OCI-LY7 (cell line): Measurements from ENCODE around the gene PDCD11. TPM values are rescaled to one million over a fixed set of nuclear protein-coding genes. Genes with fewer than 3 reads are reported as not detected.

Experiments
- BruUV-seq: library from RNA; stranded (reverse); fragments of 400-500 nt; replicated peaks from 2 replicates; lab custom pipeline; 2021; lab: Mats Ljungman, UMichigan
- CTCF ChIA-PET: fragments of 300-600 bp; sonication (Branson Sonifier 250); formaldehyde crosslinking; loops from one replicate; lab custom pipeline; 2022; ENCODE audit warnings: antibody characterized with exemption; ENCODE audit not compliant: unreplicated experiment; lab: Charles Lee
- POLR2A ChIA-PET: fragments of 300-600 bp; sonication (Branson Sonifier 250); formaldehyde crosslinking; loops from one replicate; lab custom pipeline; 2022; ENCODE audit warnings: antibody characterized with exemption; lab: Charles Lee
- DNase-seq: peaks from one replicate; pipeline ENCODE4 v3.0.0-alpha.2; 2015; ENCODE audit warnings: low spot score
- H2AFZ ChIP-seq: fragments of 200-600 bp; sonication (generic), shearing (Covaris generic); 2 replicates; pipeline ENCODE4 v1.6.1; 2014; ENCODE audit warnings: mild to moderate bottlenecking, antibody characterized with exemption, low read length, moderate library complexity
- H3K27ac ChIP-seq: fragments of 200-600 bp; sonication (generic); 2 replicates; pipeline ENCODE4 v1.5.1; 2014; ENCODE audit warnings: mixed run types, low read depth, mild to moderate bottlenecking, moderate library complexity, low read length, inconsistent platforms; ENCODE audit not compliant: poor library complexity, severe bottlenecking
- H3K36me3 ChIP-seq: fragments of 200-600 bp; sonication (generic); 2 replicates; pipeline ENCODE4 v1.6.1; 2014; ENCODE audit warnings: mild to moderate bottlenecking, antibody characterized with exemption, low read length, moderate library complexity, mixed read lengths; ENCODE audit not compliant: insufficient read depth
- H3K4me1 ChIP-seq: fragments of 200-600 bp; sonication (generic); 2 replicates; pipeline ENCODE4 v1.5.1; 2014; ENCODE audit warnings: mild to moderate bottlenecking, low read length; ENCODE audit not compliant: insufficient read depth, poor library complexity, severe bottlenecking
- H3K4me2 ChIP-seq: fragments of 200-600 bp; sonication (generic); 2 replicates; pipeline ENCODE4 v1.6.1; 2014; ENCODE audit warnings: mild to moderate bottlenecking, low read length
- H3K4me3 ChIP-seq: fragments of 200-600 bp; sonication (generic); 2 replicates; pipeline ENCODE4 v1.5.1; 2014; ENCODE audit warnings: mild to moderate bottlenecking, low read depth, low read length; ENCODE audit not compliant: poor library complexity, severe bottlenecking
- H3K79me2 ChIP-seq: fragments of 200-600 bp; sonication (generic); 2 replicates; pipeline ENCODE4 v1.6.1; 2016; ENCODE audit warnings: low read depth, mild to moderate bottlenecking, low read length, moderate library complexity, mixed read lengths; ENCODE audit not compliant: insufficient read depth
- H3K9me2 ChIP-seq: fragments of 200-600 bp; sonication (generic); 2 replicates; pipeline ENCODE4 v1.6.1; 2016; ENCODE audit warnings: mild to moderate bottlenecking, low read length, mixed read lengths; ENCODE audit not compliant: insufficient read depth
- H3K9me3 ChIP-seq: fragments of 200-600 bp; sonication (generic); 2 replicates; pipeline ENCODE4 v1.6.1; 2014; ENCODE audit warnings: mild to moderate bottlenecking, mixed run types, low read length, mixed read lengths
- H4K20me1 ChIP-seq: fragments of 200-600 bp; sonication (generic); 2 replicates; pipeline ENCODE4 v1.6.1; 2014; ENCODE audit warnings: mild to moderate bottlenecking, antibody characterized with exemption, low read length, moderate library complexity, mixed read lengths; ENCODE audit not compliant: insufficient read depth
- EZH2phosphoT487 ChIP-seq: fragments of 200-600 bp; sonication (generic); IDR thresholded peaks from 2 replicates; pipeline ENCODE4 v1.6.1; 2018; ENCODE audit warnings: low read depth, borderline replicate concordance, mild to moderate bottlenecking, mixed run types, antibody characterized with exemption, low read length, moderate library complexity, mixed read lengths
- intact Hi-C: fragments of 100-400 bp; cut with micrococcal nuclease; formaldehyde crosslinking; loops from one replicate; pipeline ENCODE4 v1.10.0; 2022; ENCODE audit not compliant: unreplicated experiment
- total RNA-seq, 2 experiments: library from RNA; depleted of rRNA in 1 of 2; stranded (reverse); fragments of >200 nt in 1 of 2; shearing (Covaris generic) in 1 of 2; gene quantifications; 2 replicates each; pipeline ENCODE4 v1.2.3, GENCODE V29; 2014 to 2022
- TF ChIP-seq, protein P1 (sequence below): fragments of 200-600 bp; sonication (generic); conservative IDR thresholded peaks from 2 replicates; pipeline ENCODE4 v1.5.1; 2014; ENCODE audit warnings: mild to moderate bottlenecking, antibody characterized with exemption, low read length, moderate library complexity, mixed read lengths

The PDCD11 gene
- total RNA-seq, 2 experiments from 2014 or later = 54.5 to 68.4 TPM

DNA sequence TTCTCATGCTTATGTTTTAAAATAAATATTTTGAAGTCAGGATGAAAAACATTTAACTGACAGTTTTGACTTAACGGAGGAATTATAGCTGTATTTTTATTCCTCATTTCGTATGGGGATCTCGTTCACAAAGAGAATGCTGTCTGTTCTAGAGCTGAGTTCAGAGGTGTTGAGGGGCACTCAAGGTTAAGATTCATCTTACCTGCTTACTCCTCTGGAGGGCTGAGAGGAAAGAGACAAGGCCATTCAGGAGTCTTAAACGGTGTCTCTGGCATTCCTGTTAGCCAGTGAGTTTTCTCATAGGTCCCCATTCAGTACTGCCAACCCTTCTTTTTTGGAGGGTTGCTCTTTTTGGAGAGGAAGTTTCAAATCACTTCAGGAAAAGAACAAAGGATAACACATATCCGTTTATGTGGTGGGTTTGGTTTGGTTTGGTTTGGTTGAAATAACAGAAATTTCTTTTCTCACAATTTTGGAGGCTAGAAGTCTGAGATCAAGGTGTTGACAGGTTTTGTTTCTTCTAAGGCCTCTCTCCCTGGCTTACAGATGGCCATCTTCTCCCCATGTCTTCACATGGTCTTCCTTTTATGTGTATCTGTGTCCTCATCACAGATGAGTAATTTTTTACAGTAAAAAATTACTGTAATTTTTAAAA, 32.7 kb downstream of the PDCD11 start:
- no peaks in the 10 kb centered on the region for H3K79me2 ChIP-seq
- ChIA-PET CTCF (no interaction called here), POLR2A (interaction anchor here (0.6 to 1.1 kb wide), 2 partner anchors 56 to 77 kb away, joined by 3 read pairs; no protein-coding TSS in a partner anchor)
- H2AFZ ChIP-seq = no peak overlapping the region
- no peaks in the 10 kb centered on the region for H3K4me1 ChIP-seq
- intact Hi-C loops = no loop called here
- H3K27ac ChIP-seq = no peak overlapping the region
- no peak overlapping the region for H3K4me3 ChIP-seq
- DNase-seq = no peak
- H4K20me1 ChIP-seq = no peaks in the 10 kb centered on the region
- TF ChIP-seq, protein P1, sequence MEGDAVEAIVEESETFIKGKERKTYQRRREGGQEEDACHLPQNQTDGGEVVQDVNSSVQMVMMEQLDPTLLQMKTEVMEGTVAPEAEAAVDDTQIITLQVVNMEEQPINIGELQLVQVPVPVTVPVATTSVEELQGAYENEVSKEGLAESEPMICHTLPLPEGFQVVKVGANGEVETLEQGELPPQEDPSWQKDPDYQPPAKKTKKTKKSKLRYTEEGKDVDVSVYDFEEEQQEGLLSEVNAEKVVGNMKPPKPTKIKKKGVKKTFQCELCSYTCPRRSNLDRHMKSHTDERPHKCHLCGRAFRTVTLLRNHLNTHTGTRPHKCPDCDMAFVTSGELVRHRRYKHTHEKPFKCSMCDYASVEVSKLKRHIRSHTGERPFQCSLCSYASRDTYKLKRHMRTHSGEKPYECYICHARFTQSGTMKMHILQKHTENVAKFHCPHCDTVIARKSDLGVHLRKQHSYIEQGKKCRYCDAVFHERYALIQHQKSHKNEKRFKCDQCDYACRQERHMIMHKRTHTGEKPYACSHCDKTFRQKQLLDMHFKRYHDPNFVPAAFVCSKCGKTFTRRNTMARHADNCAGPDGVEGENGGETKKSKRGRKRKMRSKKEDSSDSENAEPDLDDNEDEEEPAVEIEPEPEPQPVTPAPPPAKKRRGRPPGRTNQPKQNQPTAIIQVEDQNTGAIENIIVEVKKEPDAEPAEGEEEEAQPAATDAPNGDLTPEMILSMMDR = no peak
- TF ChIP-seq EZH2phosphoT487 = no peak
- H3K4me2 ChIP-seq = no peak overlapping the region
- no peaks in the 10 kb centered on the region for H3K9me2 ChIP-seq
- peaks cover 98% of the 10 kb centered on the region for H3K36me3 ChIP-seq
- H3K9me3 ChIP-seq = no peaks in the 10 kb centered on the region
- BruUV-seq = no TSS peak

GRCh38 chr10:103429647-103430046, 33.2 kb downstream of the PDCD11 start:
- H3K36me3 ChIP-seq = peaks cover 98% of the 10 kb centered on the region
- TF ChIP-seq, protein P1 = no peak
- no peak for TF ChIP-seq EZH2phosphoT487
- intact Hi-C loops = no loop called here
- H3K79me2 ChIP-seq = no peaks in the 10 kb centered on the region
- no peak overlapping the region for H3K4me2 ChIP-seq
- no peak for DNase-seq
- no peak overlapping the region for H3K27ac ChIP-seq
- peaks cover 2% of the 10 kb centered on the region for H3K4me1 ChIP-seq
- H2AFZ ChIP-seq = no peak overlapping the region
- ChIA-PET CTCF (no interaction called here), POLR2A (no interaction called here)
- H3K9me2 ChIP-seq = no peaks in the 10 kb centered on the region
- no peaks in the 10 kb centered on the region for H3K9me3 ChIP-seq
- no peaks in the 10 kb centered on the region for H4K20me1 ChIP-seq
- no peak overlapping the region for H3K4me3 ChIP-seq
- BruUV-seq = no TSS peak

DNA sequence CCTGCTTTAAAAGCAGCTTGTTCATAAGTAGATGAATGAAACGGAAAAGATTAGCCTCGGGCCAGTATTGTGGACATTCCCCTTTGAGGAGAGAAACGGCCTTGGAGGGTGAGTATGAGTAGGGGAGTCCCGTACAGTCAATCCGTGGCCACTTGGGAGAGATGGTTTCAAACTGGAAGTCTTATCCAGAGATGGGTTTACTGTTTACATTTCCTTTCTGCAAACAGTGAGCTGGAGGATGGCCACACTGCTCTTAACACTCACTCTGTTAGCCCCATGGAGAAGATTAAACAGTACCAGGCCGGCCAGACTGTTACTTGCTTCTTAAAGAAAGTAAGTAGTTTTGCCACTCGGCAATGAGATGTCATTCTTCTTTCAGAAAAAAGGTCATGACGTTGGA, 35.5 kb downstream of the PDCD11 start:
- Histone ChIP-seq H3K4me3 (no peak overlapping the region), H4K20me1 (no peaks in the 10 kb centered on the region), H3K9me3 (no peaks in the 10 kb centered on the region), H3K9me2 (no peaks in the 10 kb centered on the region), H3K4me1 (peaks cover 11% of the 10 kb centered on the region), H3K4me2 (no peak overlapping the region), H2AFZ (no peak overlapping the region), H3K27ac (no peak overlapping the region), H3K36me3 (peaks cover 99% of the 10 kb centered on the region), H3K79me2 (no peaks in the 10 kb centered on the region)
- intact Hi-C loops = no loop called here
- ChIA-PET CTCF (no interaction called here), POLR2A (no interaction called here)
- BruUV-seq = no TSS peak
- DNase-seq = no peak
- TF ChIP-seq, protein P1 = no peak
- TF ChIP-seq EZH2phosphoT487 = no peak
